ENCODE results near the gene PIGU. TPM values are rescaled to one million over a fixed set of nuclear protein-coding genes. Genes with fewer than 3 reads are reported as not detected.
"Not testable (repeated sequence)": the region's sequence is repeated elsewhere in the genome, so short reads cannot be mapped to it uniquely, and the experiment has no call there.

Gene PIGU
- total RNA-seq, 1 donor from 2014 or later, result 24.8 TPM

DNA sequence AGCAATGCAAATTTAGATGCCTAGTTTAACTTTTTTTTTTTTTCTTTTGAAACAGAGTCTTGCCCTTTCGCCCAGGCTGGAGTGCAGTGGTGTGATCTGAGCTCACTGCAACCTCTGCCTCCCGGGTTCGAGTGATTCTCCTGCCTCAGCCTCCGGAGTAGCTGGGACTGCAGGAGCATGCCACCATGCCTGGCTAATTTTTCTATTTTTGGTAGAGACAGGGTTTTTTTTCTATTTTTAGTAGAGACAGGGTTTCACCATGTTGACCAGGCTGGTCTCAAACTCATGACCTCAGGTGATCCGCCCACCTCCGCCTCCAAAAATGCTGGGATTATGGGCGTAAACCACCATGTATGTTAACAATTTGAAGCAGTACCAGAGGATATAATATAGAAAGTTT, 158.0 kb downstream of the PIGU start:
- H3K9me3 Mint-ChIP-seq; DNase-seq (ENCODE audit: low spot score); H3K27me3 Mint-ChIP-seq (ENCODE audit: insufficient read depth): not testable (repeated sequence)
- intact Hi-C loops (cut with micrococcal nuclease), result loop anchor here (5.0 kb wide), 1 partner anchor 527 kb away; the partner anchor contains the start of gene RALY
- Mint-ChIP-seq H3K27ac (peak overlapping the region; percentile 7), H3K4me1 (ENCODE audit: low read depth) (peaks cover 31% of the 10 kb centered on the region), H3K36me3 (ENCODE audit: low read depth) (peaks cover 12% of the 10 kb centered on the region), H3K4me3 (peak overlapping the region; percentile 77)

DNA sequence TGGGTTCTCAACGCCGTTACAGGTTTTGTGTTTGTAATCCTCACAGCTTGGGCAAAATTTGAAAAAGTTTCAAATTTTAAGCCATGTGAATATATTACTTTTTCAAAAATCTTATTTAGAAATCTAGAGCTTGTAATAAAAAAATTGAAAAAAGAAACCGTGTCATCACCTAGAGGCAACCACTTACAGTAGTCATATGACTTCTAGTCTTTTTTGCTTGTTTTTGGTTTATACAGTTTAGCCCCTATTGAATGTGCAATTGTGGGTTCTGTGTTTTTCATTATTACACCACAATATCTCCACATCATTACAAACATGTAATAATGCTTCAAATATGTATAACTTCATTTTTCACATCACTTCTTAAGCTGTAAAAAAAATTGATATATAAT, 159.8 kb downstream of the PIGU start:
- Mint-ChIP-seq H3K27ac (peak overlapping the region; percentile 96), H3K9me3 (no peaks in the 10 kb centered on the region), H3K27me3 (ENCODE audit: insufficient read depth) (no peaks in the 10 kb centered on the region), H3K4me1 (ENCODE audit: low read depth) (peaks cover 37% of the 10 kb centered on the region), H3K36me3 (ENCODE audit: low read depth) (peaks cover 11% of the 10 kb centered on the region), H3K4me3 (peak overlapping the region; percentile 95)
- intact Hi-C loops (cut with micrococcal nuclease), result loop anchor here (2.0 to 5.0 kb wide), 2 partner anchors 360 to 525 kb away; partner anchors contain the start of genes ACSS2 and RALY
- no peak for DNase-seq (ENCODE audit: low spot score)

DNA sequence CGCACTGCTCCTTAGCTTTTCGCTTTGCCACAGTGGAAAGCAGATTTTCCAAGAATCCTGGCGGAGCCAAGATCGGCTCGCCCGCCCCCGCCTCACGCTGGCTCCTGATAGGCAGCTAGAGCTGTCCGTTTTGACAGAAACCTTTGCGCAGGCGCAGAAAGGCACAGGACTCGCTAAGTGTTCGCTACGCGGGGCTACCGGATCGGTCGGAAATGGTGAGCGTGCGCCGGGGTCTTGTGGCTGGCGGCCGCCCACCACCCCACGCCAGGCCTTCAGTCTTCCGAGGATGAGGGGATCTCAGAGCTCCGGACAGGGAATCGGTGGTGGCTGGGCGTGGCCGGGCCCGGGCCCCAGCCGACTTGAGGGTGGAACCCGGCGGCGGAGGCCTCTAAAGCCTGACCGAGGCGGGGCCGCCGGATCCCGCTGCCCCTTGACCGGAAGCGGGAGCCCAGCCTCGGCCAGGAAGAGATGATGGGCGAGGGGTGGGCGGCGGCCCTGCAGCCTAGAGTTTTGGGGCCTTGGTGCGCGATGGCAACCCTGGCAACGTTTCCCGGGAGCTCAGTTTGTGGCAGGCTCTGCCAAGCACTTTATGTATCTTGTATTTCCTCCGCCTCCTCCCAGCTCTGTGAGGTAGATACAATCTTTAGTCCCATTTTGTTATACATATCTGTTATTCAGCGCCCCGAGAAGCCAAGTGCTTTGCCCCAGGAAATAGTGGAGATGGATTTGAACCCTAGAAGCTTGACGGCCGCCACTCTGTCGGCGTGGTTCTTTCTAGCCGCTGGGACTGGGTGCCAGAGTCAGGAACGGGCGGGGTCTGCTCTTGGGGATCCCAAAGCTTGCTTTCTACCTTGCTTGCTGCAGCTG, 160.4 kb downstream of the PIGU start, which contains the start of gene DYNLRB1:
Gene DYNLRB1, plus strand, starts transcription at position 176 of the 867 bp plus-strand sequence. Its CDS starts 37 bp downstream, at position 213.
- DNase-seq (ENCODE audit: low spot score), result peak; percentile 93
- H3K27me3 Mint-ChIP-seq (ENCODE audit: insufficient read depth), result no peaks in the 10 kb centered on the region
- peaks cover 9% of the 10 kb centered on the region for H3K36me3 Mint-ChIP-seq (ENCODE audit: low read depth)
- no peaks in the 10 kb centered on the region for H3K9me3 Mint-ChIP-seq
- peaks cover 35% of the 10 kb centered on the region for H3K4me1 Mint-ChIP-seq (ENCODE audit: low read depth)
- H3K4me3 Mint-ChIP-seq, result peak within 1 kb of the TSS; percentile 95
- peak within 1 kb of the TSS; percentile 96 for H3K27ac Mint-ChIP-seq
- intact Hi-C loops (cut with micrococcal nuclease), result loop anchor here (1.0 to 5.0 kb wide), 7 partner anchors 42 to 524 kb away; partner anchors contain the start of genes ACSS2, MAP1LC3A, RALY and TP53INP2

DNA sequence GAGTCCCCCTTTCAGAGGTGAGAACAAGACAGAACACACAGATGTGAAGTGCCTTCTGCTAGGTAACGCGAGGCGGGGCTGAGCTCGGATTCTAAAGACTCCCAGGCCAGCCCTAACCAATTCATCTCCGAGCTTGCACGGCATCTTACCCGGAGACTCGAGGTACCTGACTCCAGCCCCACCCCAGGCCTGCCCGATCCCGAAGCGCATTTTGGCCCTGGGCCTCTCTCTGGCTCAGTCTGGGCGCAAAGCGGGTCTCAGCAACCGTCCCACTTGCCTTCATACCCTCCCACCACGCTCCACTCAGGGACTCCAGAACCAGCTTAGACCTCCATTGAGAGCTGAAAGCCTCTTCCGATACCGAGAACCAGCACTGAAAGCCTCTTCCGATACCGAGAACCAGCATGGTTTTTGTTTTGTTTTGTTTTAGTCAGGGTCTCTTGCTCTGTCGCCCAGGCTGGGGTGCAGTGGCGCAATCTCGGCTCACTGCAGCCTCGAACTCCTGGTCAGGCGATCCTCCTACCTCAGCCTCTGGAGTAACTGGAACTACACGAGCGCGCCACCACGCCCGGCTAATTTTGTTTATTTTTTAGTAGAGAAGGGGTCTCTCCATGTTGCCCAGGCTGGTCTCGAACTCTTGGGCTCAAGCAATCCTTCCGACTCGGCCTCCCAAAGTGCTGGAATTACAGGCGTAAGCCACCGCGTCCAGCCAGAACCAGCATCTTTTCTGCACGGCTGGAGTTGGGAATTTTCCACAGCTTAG, 161.2 kb downstream of the PIGU start:
- Mint-ChIP-seq H3K27ac (peak overlapping the region; percentile 96), H3K9me3 (no peaks in the 10 kb centered on the region), H3K36me3 (ENCODE audit: low read depth) (peaks cover 12% of the 10 kb centered on the region), H3K27me3 (ENCODE audit: insufficient read depth) (no peaks in the 10 kb centered on the region), H3K4me1 (ENCODE audit: low read depth) (peaks cover 35% of the 10 kb centered on the region), H3K4me3 (peak overlapping the region; percentile 95)
- DNase-seq (ENCODE audit: low spot score), result peak; percentile 70
- intact Hi-C loops (cut with micrococcal nuclease), result loop anchor here (1.0 to 5.0 kb wide), 9 partner anchors 43 to 523 kb away; partner anchors contain the start of genes ACSS2, AHCY, ITCH and MAP1LC3A

DNA sequence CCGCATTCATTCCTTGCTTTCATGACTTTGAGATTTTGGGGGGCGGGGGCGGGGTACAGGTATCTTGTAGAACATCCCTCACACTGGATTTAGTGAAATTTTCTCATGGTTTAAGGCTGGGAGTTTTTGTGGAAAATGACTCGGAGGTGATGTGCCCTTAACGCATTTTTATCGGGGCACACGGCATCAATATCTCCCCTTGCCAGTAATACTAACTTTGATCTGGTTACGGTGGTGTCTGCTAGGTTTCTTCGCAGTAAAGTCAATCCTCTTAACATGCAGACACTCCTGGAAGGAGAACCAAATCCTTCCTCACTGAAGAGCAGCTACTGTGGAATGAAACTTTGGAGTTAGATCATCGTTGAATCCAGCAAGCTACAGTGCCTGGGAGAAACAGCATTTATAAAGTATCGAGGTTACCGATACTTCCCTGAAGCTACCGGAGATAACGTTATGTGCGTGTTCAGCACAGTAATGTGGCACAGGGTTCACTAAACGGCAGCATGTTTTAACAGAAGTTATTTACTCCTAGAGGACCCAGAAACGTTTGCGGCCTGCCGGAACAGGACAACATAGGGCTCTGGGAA, 161.9 kb downstream of the PIGU start:
- no peaks in the 10 kb centered on the region for H3K27me3 Mint-ChIP-seq (ENCODE audit: insufficient read depth)
- intact Hi-C loops (cut with micrococcal nuclease), result loop anchor here (1.0 to 5.0 kb wide), 3 partner anchors 152 to 523 kb away; partner anchors contain the start of genes AHCY, ITCH and RALY
- H3K4me1 Mint-ChIP-seq (ENCODE audit: low read depth), result peaks cover 35% of the 10 kb centered on the region
- H3K4me3 Mint-ChIP-seq, result peak overlapping the region; percentile 95
- H3K27ac Mint-ChIP-seq, result peak overlapping the region; percentile 96
- H3K9me3 Mint-ChIP-seq, result no peaks in the 10 kb centered on the region
- no peak for DNase-seq (ENCODE audit: low spot score)
- peaks cover 10% of the 10 kb centered on the region for H3K36me3 Mint-ChIP-seq (ENCODE audit: low read depth)

DNA sequence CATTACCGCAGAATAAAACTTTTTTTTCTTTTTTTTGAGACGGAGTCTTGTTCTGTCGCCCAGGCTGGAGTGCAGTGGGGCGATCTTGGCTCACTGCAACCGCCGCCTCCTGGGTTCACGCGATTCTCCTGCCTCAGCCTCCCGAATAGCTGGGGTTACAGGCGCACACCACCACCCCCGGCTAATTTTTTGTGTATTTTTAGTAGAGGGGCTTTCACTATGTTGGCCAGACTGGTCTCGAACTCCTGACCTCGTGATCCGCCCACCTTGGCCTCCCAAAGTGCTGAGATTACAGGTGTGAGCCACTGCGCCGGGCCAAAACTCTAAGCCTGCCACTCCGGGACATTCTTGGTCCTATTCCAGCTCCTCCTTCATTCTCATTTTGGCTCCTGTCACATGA, 162.9 kb downstream of the PIGU start:
- intact Hi-C loops (cut with micrococcal nuclease); H3K9me3 Mint-ChIP-seq; H3K27me3 Mint-ChIP-seq (ENCODE audit: insufficient read depth); DNase-seq (ENCODE audit: low spot score); H3K27ac Mint-ChIP-seq; H3K4me3 Mint-ChIP-seq; H3K36me3 Mint-ChIP-seq (ENCODE audit: low read depth): not testable (repeated sequence)
- peaks cover 35% of the 10 kb centered on the region for H3K4me1 Mint-ChIP-seq (ENCODE audit: low read depth)

DNA sequence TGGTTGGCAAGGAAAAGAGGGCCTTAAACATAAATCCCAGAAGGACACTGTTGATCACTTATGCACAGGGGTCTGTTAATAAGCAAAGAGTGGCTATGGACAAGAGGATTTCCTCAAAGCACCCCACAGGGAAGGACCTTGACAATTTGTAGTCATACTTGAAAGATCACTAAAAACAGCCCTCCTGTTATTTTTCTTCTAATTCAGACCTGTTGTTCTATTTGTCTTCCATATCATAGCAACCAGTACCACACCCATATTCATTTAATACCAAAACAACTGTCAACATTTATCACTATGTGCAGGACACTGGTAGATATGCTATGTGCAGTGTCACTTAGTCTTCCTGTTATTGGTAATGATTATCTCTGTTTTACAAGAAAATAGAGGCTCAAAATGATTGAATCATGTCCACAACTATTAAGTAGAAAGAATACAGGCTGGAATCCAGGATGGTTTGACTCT, 163.9 kb downstream of the PIGU start:
- H3K4me1 Mint-ChIP-seq (ENCODE audit: low read depth), result peaks cover 26% of the 10 kb centered on the region
- peaks cover 12% of the 10 kb centered on the region for H3K36me3 Mint-ChIP-seq (ENCODE audit: low read depth)
- intact Hi-C loops (cut with micrococcal nuclease), result no loop called here
- DNase-seq (ENCODE audit: low spot score), result no peak
- H3K4me3 Mint-ChIP-seq, result peak overlapping the region; percentile 12
- no peaks in the 10 kb centered on the region for H3K27me3 Mint-ChIP-seq (ENCODE audit: insufficient read depth)
- H3K27ac Mint-ChIP-seq, result no peak overlapping the region
- no peaks in the 10 kb centered on the region for H3K9me3 Mint-ChIP-seq

DNA sequence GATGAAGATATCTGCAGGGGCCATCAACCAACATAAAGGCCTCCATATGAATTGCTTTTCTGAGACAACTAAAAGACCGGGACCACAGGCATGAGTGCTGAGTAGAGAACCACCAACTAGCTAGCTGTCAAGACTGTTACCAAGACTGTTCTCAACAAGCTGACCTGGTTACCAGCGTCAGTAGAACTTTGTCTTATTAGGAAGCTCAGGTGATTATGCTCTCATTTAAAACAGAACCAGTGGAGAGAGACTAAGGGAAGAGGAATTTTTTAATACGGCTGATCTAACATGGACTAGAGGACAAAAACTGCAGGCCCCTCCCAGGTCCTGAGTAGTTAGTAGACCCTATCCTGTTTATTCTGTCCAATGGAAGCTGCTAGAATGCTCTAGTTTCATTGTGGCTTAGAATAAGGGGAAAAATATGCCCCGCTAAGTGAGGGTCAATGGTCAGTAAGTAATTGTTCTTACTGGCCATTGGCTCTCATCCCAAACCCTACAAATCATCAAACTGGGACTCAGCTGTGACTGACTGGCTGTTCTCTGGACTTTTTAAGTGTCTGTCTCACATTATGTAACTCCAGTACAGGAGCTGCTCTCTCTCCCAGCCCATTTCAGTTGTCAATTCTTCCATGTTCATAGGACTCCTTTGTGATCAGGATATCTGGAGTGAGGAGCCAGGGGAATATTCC, 164.5 kb downstream of the PIGU start:
- no peak overlapping the region for H3K27ac Mint-ChIP-seq
- H3K4me1 Mint-ChIP-seq (ENCODE audit: low read depth), result peaks cover 22% of the 10 kb centered on the region
- intact Hi-C loops (cut with micrococcal nuclease), result no loop called here
- no peaks in the 10 kb centered on the region for H3K27me3 Mint-ChIP-seq (ENCODE audit: insufficient read depth)
- DNase-seq (ENCODE audit: low spot score), result no peak
- H3K4me3 Mint-ChIP-seq, result no peak overlapping the region
- H3K9me3 Mint-ChIP-seq, result no peaks in the 10 kb centered on the region
- peaks cover 16% of the 10 kb centered on the region for H3K36me3 Mint-ChIP-seq (ENCODE audit: low read depth)

DNA sequence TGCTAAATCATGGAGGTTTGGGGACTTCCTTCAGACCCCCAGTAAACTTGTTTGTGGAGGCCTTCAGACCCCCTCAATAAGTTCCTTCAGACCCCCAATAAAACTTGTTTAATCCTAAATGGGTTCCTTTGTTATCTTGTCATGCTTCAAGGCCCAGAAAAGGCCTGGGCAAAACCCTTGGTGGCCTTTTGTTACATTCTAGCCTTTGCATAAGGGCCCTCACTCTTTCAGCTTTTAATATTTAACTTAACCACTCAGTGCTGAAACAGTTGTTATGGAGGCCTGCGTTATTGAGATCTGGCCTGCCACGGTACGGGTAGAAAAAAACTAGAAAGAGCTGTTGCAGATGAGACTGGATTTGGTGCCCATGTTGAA, 165.0 kb downstream of the PIGU start:
- intact Hi-C loops (cut with micrococcal nuclease), result no loop called here
- H3K4me1 Mint-ChIP-seq (ENCODE audit: low read depth), result peaks cover 22% of the 10 kb centered on the region
- DNase-seq (ENCODE audit: low spot score), result no peak
- H3K9me3 Mint-ChIP-seq, result no peaks in the 10 kb centered on the region
- peaks cover 17% of the 10 kb centered on the region for H3K36me3 Mint-ChIP-seq (ENCODE audit: low read depth)
- no peak overlapping the region for H3K27ac Mint-ChIP-seq
- no peak overlapping the region for H3K4me3 Mint-ChIP-seq
- no peaks in the 10 kb centered on the region for H3K27me3 Mint-ChIP-seq (ENCODE audit: insufficient read depth)

DNA sequence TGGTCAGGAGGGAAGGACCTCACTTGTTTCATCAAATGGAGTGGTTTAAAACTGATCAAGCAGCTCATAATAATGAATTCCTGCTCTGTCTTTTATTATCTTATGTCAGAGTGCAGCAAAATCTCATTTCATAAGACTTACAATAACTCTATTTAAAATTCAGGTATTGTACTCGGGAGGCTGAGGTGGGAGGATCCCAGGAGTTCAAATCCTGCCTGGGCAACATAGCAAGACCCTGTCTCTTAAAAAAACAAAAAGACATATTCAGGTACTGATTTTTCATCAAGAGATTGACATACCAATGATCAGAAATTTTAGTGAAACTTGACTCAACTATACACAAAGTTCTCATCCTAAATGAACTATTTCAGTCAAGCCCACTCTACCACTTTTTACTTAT, 166.3 kb downstream of the PIGU start:
- H3K36me3 Mint-ChIP-seq (ENCODE audit: low read depth), result peaks cover 20% of the 10 kb centered on the region
- no peak overlapping the region for H3K27ac Mint-ChIP-seq
- intact Hi-C loops (cut with micrococcal nuclease), result no loop called here
- DNase-seq (ENCODE audit: low spot score), result no peak
- H3K9me3 Mint-ChIP-seq, result no peaks in the 10 kb centered on the region
- no peaks in the 10 kb centered on the region for H3K27me3 Mint-ChIP-seq (ENCODE audit: insufficient read depth)
- peaks cover 21% of the 10 kb centered on the region for H3K4me1 Mint-ChIP-seq (ENCODE audit: low read depth)
- H3K4me3 Mint-ChIP-seq, result no peak overlapping the region

All from activated T-helper 1 cell treated with anti-CD3 and anti-CD28 coated beads, Interleukin-12 subunit alpha, Interleukin-12 subunit beta, Interleukin-2, Interleukin-4 antibody, amounts not matched to agents 30 ng/mL and 10 ng/mL and 1 ng/mL, durations not matched to agents 14 hours and 24 hours and 36 hours (primary cell).